Astrocyte of the spinal cord (primary cell): ENCODE data around the gene NOSTRIN.
"Not testable (repeated sequence)": the region's sequence is repeated elsewhere in the genome, so short reads cannot be mapped to it uniquely, and the experiment has no call there.

Source experiments
- DNase-seq: peaks from one replicate; pipeline ENCODE4 v3.0.0; 2011; ENCODE audit warnings: low read depth, low spot score
- H3K4me3 ChIP-seq: 2 replicates; pipeline ENCODE4 v1.5.1; 2011; ENCODE audit warnings: low read depth, mild to moderate bottlenecking, low read length, moderate library complexity
- in situ Hi-C: cut with HindIII; loops from 2 replicates; pipeline ENCODE4 v1.10.0; 2017; ENCODE audit warnings: low sequenced_read_pairs
- TF ChIP-seq, protein P1 (sequence below): IDR thresholded peaks from 2 replicates; pipeline ENCODE4 v1.5.1; 2012; ENCODE audit warnings: low read depth, mild to moderate bottlenecking, low read length, inconsistent platforms

NOSTRIN gene

DNA sequence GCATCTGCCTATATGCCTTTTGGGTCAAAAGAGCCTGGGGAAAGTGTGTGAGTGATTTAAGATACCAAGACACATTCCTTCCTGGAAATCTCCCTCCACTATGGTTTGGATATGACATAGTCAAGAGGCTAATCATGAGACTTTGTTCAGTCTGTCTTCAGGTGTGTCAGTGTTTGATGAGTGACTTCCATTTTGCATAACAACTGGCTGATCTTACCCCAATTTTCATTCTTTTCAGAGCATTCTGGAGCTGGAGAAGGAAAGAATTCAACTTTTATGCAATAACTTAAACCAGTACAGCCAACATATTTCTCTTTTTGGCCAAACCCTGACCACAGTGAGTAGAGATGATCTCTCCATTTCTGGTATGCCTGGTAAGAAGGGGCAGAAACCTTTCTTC lies 48.4 kb downstream of the NOSTRIN start:
- in situ Hi-C loops: no loop called here
- no peak overlapping the region for H3K4me3 ChIP-seq
- DNase-seq: no peak
- TF ChIP-seq, protein P1, sequence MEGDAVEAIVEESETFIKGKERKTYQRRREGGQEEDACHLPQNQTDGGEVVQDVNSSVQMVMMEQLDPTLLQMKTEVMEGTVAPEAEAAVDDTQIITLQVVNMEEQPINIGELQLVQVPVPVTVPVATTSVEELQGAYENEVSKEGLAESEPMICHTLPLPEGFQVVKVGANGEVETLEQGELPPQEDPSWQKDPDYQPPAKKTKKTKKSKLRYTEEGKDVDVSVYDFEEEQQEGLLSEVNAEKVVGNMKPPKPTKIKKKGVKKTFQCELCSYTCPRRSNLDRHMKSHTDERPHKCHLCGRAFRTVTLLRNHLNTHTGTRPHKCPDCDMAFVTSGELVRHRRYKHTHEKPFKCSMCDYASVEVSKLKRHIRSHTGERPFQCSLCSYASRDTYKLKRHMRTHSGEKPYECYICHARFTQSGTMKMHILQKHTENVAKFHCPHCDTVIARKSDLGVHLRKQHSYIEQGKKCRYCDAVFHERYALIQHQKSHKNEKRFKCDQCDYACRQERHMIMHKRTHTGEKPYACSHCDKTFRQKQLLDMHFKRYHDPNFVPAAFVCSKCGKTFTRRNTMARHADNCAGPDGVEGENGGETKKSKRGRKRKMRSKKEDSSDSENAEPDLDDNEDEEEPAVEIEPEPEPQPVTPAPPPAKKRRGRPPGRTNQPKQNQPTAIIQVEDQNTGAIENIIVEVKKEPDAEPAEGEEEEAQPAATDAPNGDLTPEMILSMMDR: no peak

DNA sequence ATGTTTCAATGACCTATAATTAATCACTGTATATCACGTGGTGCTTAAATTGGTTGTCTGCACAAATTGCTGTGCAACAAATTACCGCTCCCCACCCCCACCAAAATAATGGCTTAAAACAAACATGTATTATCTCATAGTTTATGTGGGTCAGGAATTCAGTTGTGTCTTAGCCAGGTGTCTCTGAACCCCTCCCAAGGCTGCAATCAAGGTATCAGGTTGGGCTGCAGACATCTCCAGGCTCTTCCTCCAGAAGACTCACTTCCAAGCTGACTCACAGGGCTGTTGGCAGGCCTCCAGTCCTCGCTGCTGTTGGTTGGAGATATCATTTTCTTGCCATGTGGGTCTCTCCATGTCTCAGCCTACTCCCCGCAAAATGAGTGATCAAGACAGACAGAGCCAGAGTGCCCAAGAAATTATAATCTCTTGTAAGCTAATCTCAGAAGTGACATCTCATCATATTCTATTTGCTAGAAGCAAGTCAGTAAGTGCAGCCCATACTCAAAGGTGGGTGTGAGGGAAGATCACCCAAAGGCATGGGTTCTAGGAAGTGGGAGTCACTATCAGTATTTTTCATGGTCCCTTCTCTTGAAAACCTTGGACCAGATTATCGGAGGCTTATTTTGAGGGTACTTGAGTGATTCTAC lies 49.4 kb downstream of the NOSTRIN start:
- H3K4me3 ChIP-seq: no peak overlapping the region
- in situ Hi-C loops: no loop called here
- TF ChIP-seq, protein P1: no peak
- peak; percentile 85 for DNase-seq

DNA sequence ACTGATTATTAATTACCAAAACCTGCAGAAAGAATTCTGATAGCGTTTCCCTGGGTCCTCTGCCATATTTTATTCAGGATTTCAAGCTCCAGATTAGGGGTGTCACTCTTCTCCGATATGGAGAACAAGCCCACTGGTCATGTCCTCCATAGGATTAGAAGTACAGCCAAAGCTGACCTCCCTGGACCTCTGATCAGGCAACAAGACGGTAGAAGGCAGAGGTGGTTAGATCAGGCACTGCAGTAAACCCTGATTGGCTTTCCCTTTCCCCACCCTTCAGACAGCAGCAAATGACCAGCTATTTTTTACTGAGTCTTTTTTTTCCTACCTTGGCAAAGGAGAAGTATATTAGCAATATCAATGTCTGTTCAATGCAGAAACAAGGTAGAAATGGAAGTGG lies 50.0 kb downstream of the NOSTRIN start:
- no peak overlapping the region for H3K4me3 ChIP-seq
- no peak for DNase-seq
- in situ Hi-C loops: no loop called here
- TF ChIP-seq, protein P1: no peak

DNA sequence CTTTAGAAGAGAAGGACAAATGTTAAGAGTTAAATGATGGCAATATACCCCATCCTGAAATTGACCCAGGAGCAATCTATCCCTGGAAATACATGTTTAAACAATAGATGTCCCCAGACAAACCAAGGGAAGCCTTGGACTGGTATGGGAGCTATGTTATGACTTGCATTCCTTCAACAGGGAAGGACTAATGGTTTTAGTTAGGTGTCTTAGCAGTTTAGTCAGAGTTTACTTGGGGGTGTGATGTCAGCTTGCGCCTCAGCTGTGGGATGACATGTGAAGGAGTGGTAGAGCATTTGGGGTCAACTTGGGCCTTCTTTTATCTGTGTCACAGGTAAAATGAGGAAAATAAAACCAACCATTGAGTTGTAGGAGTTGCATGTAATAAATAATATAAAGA lies 51.0 kb downstream of the NOSTRIN start:
- H3K4me3 ChIP-seq: no peak overlapping the region
- no peak for DNase-seq
- TF ChIP-seq, protein P1: no peak
- in situ Hi-C loops: no loop called here

DNA sequence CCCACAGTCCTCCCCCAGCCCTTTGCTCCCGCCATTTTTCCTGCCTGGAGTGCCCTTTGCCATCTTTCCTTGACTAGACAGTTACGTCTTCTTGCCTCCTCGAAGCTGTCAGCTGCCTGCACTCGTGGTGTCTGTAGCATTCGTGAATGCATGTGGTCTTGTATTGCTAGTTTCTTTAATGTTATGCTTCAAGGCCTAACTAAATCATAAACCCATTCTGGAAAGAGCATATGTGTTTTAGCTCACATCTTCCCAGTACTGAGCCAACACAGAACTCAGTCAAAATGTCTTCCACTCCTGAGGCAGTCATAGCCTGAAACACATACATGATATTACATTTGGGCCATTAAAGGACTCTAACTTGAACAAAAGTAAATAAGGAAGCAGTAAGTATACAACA lies 52.2 kb downstream of the NOSTRIN start:
- TF ChIP-seq, protein P1: no peak
- H3K4me3 ChIP-seq: no peak overlapping the region
- DNase-seq: no peak
- in situ Hi-C loops: no loop called here

DNA sequence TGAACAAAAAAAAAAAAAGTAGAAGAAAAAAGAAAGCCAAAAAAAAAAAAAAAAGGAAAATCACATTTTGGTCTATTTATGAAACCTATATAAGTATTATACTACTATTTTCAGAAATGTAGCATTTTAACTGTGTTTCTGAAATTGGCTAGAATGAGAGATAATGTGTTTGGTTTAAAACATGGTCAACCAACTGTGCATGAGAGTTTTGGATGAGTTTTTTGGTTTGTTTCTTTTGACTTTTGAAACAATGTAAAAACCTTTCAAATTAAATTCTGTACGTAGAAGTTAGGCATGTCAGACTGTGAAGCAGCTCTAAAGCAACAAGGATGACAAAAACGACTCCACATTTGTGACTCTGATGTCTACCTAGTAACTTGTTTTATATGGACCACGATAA lies 53.2 kb downstream of the NOSTRIN start:
- H3K4me3 ChIP-seq: no peak overlapping the region
- TF ChIP-seq, protein P1: no peak
- DNase-seq: no peak
- in situ Hi-C loops: no loop called here

DNA sequence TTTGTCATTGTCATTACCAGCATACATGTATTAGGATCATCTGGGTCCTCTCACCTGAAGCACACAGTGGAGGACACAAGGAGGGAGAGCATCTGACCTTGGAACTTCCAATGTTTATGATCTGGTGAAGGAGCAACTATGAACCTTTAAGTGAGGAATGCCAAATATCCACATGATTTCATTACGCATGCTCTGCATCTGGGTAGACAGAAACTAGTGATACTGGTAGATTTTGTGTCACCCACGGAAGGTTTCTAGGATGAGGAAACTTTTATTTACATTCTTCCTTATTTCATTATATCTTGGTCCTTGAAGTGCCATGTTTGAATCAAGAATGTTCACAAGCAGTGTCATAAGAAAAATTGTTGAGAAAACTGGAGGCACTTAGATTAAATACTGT lies 55.7 kb downstream of the NOSTRIN start:
- in situ Hi-C loops: no loop called here
- TF ChIP-seq, protein P1: no peak
- DNase-seq: no peak
- no peak overlapping the region for H3K4me3 ChIP-seq

DNA sequence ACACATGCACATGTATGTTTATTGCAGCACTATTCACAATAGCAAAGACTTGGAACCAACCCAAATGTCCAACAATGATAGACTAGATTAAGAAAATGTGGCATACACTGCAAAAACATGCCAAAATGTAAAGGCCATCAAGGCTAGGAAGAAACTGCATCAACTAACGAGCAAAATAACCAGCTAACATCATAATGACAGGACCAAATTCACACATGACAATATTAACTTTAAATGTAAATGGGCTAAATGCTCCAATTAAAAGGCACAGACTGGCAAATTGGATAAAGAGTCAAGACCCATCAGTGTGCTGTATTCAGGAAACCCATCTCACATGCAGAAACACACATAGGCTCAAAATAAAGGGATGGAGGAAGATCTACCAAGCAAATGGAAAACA lies 64.7 kb downstream of the NOSTRIN start:
- H3K4me3 ChIP-seq, in situ Hi-C loops, DNase-seq: not testable (repeated sequence)

DNA sequence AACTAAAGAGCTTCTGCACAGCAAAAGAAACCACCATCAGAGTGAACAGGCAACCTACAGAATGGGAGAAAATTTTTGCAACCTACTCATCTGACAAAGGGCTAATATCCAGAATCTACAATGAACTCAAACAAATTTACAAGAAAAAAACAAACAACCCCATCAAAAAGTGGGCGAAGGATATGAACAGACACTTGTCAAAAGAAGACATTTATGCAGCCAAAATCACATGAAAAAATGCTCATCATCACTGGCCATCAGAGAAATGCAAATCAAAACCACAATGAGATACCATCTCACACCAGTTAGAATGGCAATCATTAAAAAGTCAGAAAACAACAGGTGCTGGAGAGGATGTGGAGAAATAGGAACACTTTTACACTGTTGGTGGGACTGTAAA lies 67.9 kb downstream of the NOSTRIN start:
- in situ Hi-C loops, H3K4me3 ChIP-seq, DNase-seq: not testable (repeated sequence)

DNA sequence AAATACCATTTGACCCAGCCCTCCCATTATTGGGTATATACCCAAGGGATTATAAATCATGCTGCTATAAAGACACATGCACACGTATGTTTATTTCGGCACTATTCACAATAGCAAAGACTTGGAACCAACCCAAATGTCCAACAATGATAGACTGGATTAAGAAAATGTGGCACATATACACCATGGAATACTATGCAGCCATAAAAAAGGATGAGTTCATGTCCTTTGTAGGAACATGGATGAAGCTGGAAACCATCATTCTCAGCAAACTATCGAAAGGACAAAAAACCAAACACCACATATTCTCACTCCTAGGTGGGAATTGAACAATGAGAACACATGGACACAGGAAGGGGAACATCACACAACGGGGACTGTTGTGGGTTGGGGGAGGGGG lies 68.4 kb downstream of the NOSTRIN start:
- DNase-seq, in situ Hi-C loops, H3K4me3 ChIP-seq: not testable (repeated sequence)
